Body of pancreas (tissue), 4 donors: Measurements from ENCODE around the gene AGPAT3.

Experiments
- CTCF ChIP-seq, 7 experiments: fragments of 450-650 bp in 4 of 7; fragments of 200-600 bp in 3 of 7; sonication (generic) in 3 of 7; IDR thresholded peaks; one replicate each; pipeline ENCODE4 v1.5.1; 2016 to 2019; ENCODE audit warnings: antibody characterized with exemption in 7 of 7
- POLR2A ChIP-seq, 3 donors: fragments of 450-650 bp; IDR thresholded peaks; one replicate each; pipeline ENCODE4 v1.6.1; 2016; ENCODE audit warnings: antibody characterized with exemption in 3 of 3, mild to moderate bottlenecking in 2 of 3

- no peak for TF ChIP-seq POLR2A (IDR thresholded peaks at IDR 0.05)
- TF ChIP-seq CTCF (IDR thresholded peaks at IDR 0.05) = no peak
Observed at GRCh38 chr21:43976661-43977060, 111.6 kb downstream of the AGPAT3 start.
